Kidney (tissue), 14 donors: ENCODE results near the gene DVL1. TPM values are rescaled to one million over a fixed set of nuclear protein-coding genes. Genes with fewer than 3 reads are reported as not detected.

Experiments used
- DNase-seq, 5 donors: peaks; one replicate each; pipeline ENCODE4 v3.0.0-alpha.2; 2013 to 2020
- FAIRE-seq: peaks from 2 replicates; lab custom pipeline; 2012; peaks lifted over from hg19 to GRCh38; lab: Jason Lieb, UNC
- H3K27ac ChIP-seq, 2 donors: one replicate each; pipeline ENCODE4 v1.7.0; 2013; ENCODE audit warnings: low read depth in 2 of 2, low read length in 2 of 2, inconsistent platforms in 1 of 2
- H3K27me3 ChIP-seq: one replicate; pipeline ENCODE4 v1.7.1; 2013; ENCODE audit warnings: low read length, inconsistent platforms; ENCODE audit not compliant: control insufficient read depth, insufficient read depth
- H3K36me3 ChIP-seq, 3 donors: one replicate each; pipeline versions ENCODE4 v1.7.0 to v1.7.1; 2013; ENCODE audit warnings: low read length in 3 of 3, control low read depth in 1 of 3, inconsistent platforms in 1 of 3; ENCODE audit not compliant: insufficient read depth in 3 of 3, control insufficient read depth in 2 of 3
- H3K4me1 ChIP-seq, 3 donors: one replicate each; pipeline versions ENCODE4 v1.7.0 to v1.7.1; 2013; ENCODE audit warnings: low read length in 3 of 3, inconsistent platforms in 1 of 3, low read depth in 1 of 3; ENCODE audit not compliant: control insufficient read depth in 2 of 3, insufficient read depth in 2 of 3
- H3K4me3 ChIP-seq, 3 donors: one replicate each; pipeline versions ENCODE4 v1.7.0 to v1.8.1; 2013; ENCODE audit warnings: low read length in 3 of 3, control low read depth in 1 of 3, inconsistent platforms in 1 of 3
- H3K9ac ChIP-seq, 3 donors: one replicate each; pipeline versions ENCODE4 v1.7.0 to v1.7.1; 2013; ENCODE audit warnings: low read length in 3 of 3, control low read depth in 1 of 3, inconsistent platforms in 1 of 3
- H3K9me3 ChIP-seq, 3 donors: one replicate each; pipeline versions ENCODE4 v1.7.0 to v1.7.1; 2013; ENCODE audit warnings: low read length in 3 of 3, control low read depth in 1 of 3, inconsistent platforms in 1 of 3; ENCODE audit not compliant: control insufficient read depth in 2 of 3, insufficient read depth in 1 of 3
- intact Hi-C: fragments of 100-400 bp; cut with DNase I; formaldehyde crosslinking; loops from one replicate; pipeline ENCODE4 v1.11.1; 2022
- polyA plus RNA-seq: library from polyadenylated mRNA; stranded (reverse); fragments of 350-450 nt; fragmentation: Illumina TruSeq; extraction: RNeasy Lipid Tissue Mini Kit (QIAGEN cat#74804); gene quantifications from one replicate; pipeline ENCODE4 v1.2.3, GENCODE V29; 2014; ENCODE audit warnings: low read depth, low replicate concordance; ENCODE audit not compliant: insufficient read depth
- total RNA-seq: library from RNA; stranded (reverse); fragmentation: NEBNext Ultra II Directional; extraction: Animal tissue kit (Norgen Biotek cat#: 25700); gene quantifications from one replicate; pipeline ENCODE4 v1.2.1, GENCODE V29; 2021
- TF ChIP-seq, protein P1 (sequence below): IDR thresholded peaks from 3 replicates; pipeline ENCODE4 v1.5.1; 2012; ENCODE audit warnings: mild to moderate bottlenecking, moderate library complexity, borderline replicate concordance; ENCODE audit not compliant: insufficient read depth; ENCODE audit errors: extremely low read depth
- donor health status: control.
- donor health status: control.
- donor health status: control.
- donor health status: control.
- donor health status: control.
- donor health status: DM: yes; HTN: yes; CAD: no.
- donor health status: Normal renal cell carcinoma (clear cell type).

The DVL1 gene
- total and polyA plus RNA-seq, 2 donors from 2014 or later = 32.5 to 55.0 TPM

DNA sequence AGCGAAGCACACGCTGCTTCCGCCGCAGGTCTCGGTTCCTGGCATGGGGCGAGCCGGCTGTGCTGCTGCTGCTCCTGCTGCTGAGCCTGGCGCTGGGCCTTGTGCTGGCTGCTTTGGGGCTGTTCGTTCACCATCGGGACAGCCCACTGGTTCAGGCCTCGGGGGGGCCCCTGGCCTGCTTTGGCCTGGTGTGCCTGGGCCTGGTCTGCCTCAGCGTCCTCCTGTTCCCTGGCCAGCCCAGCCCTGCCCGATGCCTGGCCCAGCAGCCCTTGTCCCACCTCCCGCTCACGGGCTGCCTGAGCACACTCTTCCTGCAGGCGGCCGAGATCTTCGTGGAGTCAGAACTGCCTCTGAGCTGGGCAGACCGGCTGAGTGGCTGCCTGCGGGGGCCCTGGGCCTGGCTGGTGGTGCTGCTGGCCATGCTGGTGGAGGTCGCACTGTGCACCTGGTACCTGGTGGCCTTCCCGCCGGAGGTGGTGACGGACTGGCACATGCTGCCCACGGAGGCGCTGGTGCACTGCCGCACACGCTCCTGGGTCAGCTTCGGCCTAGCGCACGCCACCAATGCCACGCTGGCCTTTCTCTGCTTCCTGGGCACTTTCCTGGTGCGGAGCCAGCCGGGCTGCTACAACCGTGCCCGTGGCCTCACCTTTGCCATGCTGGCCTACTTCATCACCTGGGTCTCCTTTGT lies 15.5 kb downstream of the DVL1 start:
- DNase-seq (no peak), FAIRE-seq (no peak)
- Histone ChIP-seq H3K9ac (no peak overlapping the region), H3K27me3 (no peaks in the 10 kb centered on the region), H3K9me3 (peaks cover 0 to 1% (median 0%) of the 10 kb centered on the region in 3 donors), H3K4me3 (no peak overlapping the region), H3K36me3 (peaks cover 0 to 3% (median 0%) of the 10 kb centered on the region in 3 donors), H3K27ac (no peak overlapping the region), H3K4me1 (peaks cover 0 to 3% (median 0%) of the 10 kb centered on the region in 3 donors)
- intact Hi-C loops = no loop called here
- TF ChIP-seq, protein P1, sequence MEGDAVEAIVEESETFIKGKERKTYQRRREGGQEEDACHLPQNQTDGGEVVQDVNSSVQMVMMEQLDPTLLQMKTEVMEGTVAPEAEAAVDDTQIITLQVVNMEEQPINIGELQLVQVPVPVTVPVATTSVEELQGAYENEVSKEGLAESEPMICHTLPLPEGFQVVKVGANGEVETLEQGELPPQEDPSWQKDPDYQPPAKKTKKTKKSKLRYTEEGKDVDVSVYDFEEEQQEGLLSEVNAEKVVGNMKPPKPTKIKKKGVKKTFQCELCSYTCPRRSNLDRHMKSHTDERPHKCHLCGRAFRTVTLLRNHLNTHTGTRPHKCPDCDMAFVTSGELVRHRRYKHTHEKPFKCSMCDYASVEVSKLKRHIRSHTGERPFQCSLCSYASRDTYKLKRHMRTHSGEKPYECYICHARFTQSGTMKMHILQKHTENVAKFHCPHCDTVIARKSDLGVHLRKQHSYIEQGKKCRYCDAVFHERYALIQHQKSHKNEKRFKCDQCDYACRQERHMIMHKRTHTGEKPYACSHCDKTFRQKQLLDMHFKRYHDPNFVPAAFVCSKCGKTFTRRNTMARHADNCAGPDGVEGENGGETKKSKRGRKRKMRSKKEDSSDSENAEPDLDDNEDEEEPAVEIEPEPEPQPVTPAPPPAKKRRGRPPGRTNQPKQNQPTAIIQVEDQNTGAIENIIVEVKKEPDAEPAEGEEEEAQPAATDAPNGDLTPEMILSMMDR = no peak

DNA sequence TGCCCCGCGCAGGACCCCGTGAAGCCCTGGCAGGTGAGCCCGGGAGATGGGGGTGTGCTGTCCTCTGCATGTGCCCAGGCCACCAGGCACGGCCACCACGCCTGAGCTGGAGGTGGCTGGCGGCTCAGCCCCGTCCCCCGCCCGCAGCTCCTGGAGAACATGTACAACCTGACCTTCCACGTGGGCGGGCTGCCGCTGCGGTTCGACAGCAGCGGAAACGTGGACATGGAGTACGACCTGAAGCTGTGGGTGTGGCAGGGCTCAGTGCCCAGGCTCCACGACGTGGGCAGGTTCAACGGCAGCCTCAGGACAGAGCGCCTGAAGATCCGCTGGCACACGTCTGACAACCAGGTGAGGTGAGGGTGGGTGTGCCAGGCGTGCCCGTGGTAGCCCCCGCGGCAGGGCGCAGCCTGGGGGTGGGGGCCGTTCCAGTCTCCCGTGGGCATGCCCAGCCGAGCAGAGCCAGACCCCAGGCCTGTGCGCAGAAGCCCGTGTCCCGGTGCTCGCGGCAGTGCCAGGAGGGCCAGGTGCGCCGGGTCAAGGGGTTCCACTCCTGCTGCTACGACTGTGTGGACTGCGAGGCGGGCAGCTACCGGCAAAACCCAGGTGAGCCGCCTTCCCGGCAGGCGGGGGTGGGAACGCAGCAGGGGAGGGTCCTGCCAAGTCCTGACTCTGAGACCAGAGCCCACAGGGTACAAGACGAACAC lies 16.3 kb downstream of the DVL1 start:
- TF ChIP-seq, protein P1 = no peak
- FAIRE-seq (no peak), DNase-seq (no peak)
- peaks cover 0 to 3% (median 0%) of the 10 kb centered on the region in 3 donors for H3K4me1 ChIP-seq
- peaks cover 0 to 1% (median 0%) of the 10 kb centered on the region in 3 donors for H3K9me3 ChIP-seq
- H3K27me3 ChIP-seq = no peaks in the 10 kb centered on the region
- no peak overlapping the region for H3K27ac ChIP-seq
- H3K9ac ChIP-seq = no peak overlapping the region
- H3K36me3 ChIP-seq = peaks cover 0 to 3% (median 0%) of the 10 kb centered on the region in 3 donors
- intact Hi-C loops = no loop called here
- no peak overlapping the region for H3K4me3 ChIP-seq

GRCh38 chr1:1332031-1332755 lies 17.0 kb downstream of the DVL1 start:
- no peak overlapping the region for H3K9ac ChIP-seq
- peaks cover 0 to 1% (median 0%) of the 10 kb centered on the region in 3 donors for H3K9me3 ChIP-seq
- no peaks in the 10 kb centered on the region for H3K27me3 ChIP-seq
- intact Hi-C loops = no loop called here
- FAIRE-seq (no peak), DNase-seq (no peak)
- peaks cover 0 to 3% (median 0%) of the 10 kb centered on the region in 3 donors for H3K36me3 ChIP-seq
- peaks cover 0 to 3% (median 0%) of the 10 kb centered on the region in 3 donors for H3K4me1 ChIP-seq
- TF ChIP-seq, protein P1 = no peak
- no peak overlapping the region for H3K27ac ChIP-seq
- no peak overlapping the region for H3K4me3 ChIP-seq
